ENCODE data around the gene BAHCC1. TPM values are rescaled to one million over a fixed set of nuclear protein-coding genes. Genes with fewer than 3 reads are reported as not detected.

BAHCC1 gene
- total RNA-seq, 1 experiment from 2014 or later, result 15.4 TPM

DNA sequence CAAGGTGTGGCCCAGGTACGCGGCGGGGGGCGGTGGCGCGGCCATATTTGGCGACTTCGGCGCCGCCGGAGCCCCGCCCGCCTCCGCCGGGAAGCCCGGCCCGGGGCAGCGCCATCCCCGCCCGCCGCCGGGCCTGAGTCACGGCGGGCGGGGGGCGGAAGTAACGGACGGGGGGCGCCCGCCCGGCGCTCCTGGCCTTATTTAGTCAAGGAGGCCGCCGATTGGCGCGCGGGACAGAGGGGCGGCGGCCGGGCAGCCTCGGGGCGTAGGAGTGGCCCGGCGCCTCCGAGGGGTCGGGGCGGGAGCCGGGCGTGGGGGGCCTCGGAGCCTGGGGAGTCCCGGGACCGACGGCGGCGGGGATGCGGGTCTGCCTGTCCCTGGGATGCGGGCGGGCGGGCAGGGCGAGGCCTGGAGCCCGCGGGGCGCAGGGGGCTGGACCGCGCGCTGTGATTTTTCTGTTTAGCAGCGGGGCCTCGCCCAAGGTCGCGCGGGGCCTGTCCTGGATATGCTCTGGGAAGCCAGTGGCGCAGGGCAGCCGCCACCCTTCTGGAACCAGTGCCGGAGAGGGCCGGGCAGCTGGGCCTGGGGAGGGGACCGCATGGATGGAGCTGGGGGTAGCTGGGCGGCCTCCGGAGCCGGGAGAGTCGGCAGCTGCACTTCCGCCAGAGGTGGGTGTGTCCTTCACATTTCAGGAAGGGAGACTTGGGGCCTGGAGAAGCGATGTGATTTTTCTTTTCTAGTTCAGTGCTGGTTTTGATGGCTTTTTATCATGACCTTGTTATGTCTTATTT lies 119.7 kb downstream of the BAHCC1 start:
- peak; percentile 81 for DNase-seq (ENCODE audit: low read depth, low spot score)
- in situ Hi-C loops (cut with HindIII; ENCODE audit: low pct_unique_long_range_greater_than_20kb, low sequenced_read_pairs), result loop anchor here (10.0 kb wide), 1 partner anchor 120 kb away; the partner anchor contains the start of gene BAHCC1

GRCh38 chr17:81515530-81516041 lies 120.3 kb downstream of the BAHCC1 start:
- DNase-seq (ENCODE audit: low read depth, low spot score), result no peak
- in situ Hi-C loops (cut with HindIII; ENCODE audit: low pct_unique_long_range_greater_than_20kb, low sequenced_read_pairs), result loop anchor here (10.0 kb wide), 1 partner anchor 121 kb away; the partner anchor contains the start of gene BAHCC1

Small RNA genes lying within 50 kb of the gene (small RNA-seq; reads per million reads assigned to genes)
- gene MIR3186 (0.08 to 1.1 reads per million in 2 experiments), gene MIR4740 (0 reads per million in 2 experiments)

Other genes with a start within 250 kb of the BAHCC1 start
- not detected in 2 replicates for gene PVALEF, start 229.9 kb upstream of the BAHCC1 start, total RNA-seq (2014; rRNA removed; shearing (Covaris generic))
- gene AATK, start 229.2 kb upstream of the BAHCC1 start, total RNA-seq (2014; rRNA removed; shearing (Covaris generic)), result 6.9 and 9.3 TPM in 2 replicates
- gene CEP131, start 172.5 kb upstream of the BAHCC1 start, total RNA-seq (2014; rRNA removed; shearing (Covaris generic)), result 26.4 and 27.0 TPM in 2 replicates
- 29.8 and 31.7 TPM in 2 replicates for gene TEPSIN, start 156.4 kb upstream of the BAHCC1 start, total RNA-seq (2014; rRNA removed; shearing (Covaris generic))
- 171 and 174 TPM in 2 replicates for gene NDUFAF8, start 156.1 kb upstream of the BAHCC1 start, total RNA-seq (2014; rRNA removed; shearing (Covaris generic))
- 185 and 189 TPM in 2 replicates for gene SLC38A10, start 100.2 kb upstream of the BAHCC1 start, total RNA-seq (2014; rRNA removed; shearing (Covaris generic))
- 6,652 and 7,362 TPM in 2 replicates for gene ACTG1, start 117.3 kb downstream of the BAHCC1 start, total RNA-seq (2014; rRNA removed; shearing (Covaris generic))
- gene FSCN2, start 132.9 kb downstream of the BAHCC1 start, total RNA-seq (2014; rRNA removed; shearing (Covaris generic)), result 0.34 TPM in 1 of 2 replicates, not detected in the other
- gene FAAP100, start 156.9 kb downstream of the BAHCC1 start, total RNA-seq (2014; rRNA removed; shearing (Covaris generic)), result 34.0 and 35.0 TPM in 2 replicates
- gene NPLOC4, start 241.7 kb downstream of the BAHCC1 start, total RNA-seq (2014; rRNA removed; shearing (Covaris generic)), result 139 TPM in 2 replicates
- 70.6 and 85.2 TPM in 2 replicates for gene TSPAN10, start 241.7 kb downstream of the BAHCC1 start, total RNA-seq (2014; rRNA removed; shearing (Covaris generic))